ENCODE results near the gene LANCL1.

LANCL1 gene

GRCh38 chr2:210476194-210477128 is at the start of gene LANCL1:
TSS of gene LANCL1 (minus strand) at chr2:210476759. CDS start at chr2:210476396, 363 bp downstream.
- DNase-seq: peak; percentile 84

DNA sequence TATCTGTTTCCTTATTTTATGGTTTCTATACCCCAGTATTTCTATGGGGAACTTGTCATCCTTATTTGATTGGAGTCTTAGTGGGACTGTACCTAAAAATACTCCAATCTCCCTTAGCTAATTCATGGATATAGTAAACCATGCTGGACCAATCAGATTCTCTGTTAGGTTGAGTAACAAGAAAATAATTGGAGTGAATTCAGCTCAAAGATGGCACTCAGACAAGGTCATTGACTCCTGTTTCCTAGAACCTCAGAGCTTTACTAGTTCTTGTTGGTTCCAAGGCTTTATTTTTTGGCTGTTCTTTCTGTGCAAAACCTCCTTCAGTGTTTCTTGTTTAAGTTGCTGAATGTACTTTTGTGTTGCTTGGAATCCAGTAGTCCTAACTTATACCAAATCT is 48.0 kb upstream of the LANCL1 start:
- no peak for DNase-seq

- DNase-seq: no peak
Observed at GRCh38 chr2:210523650-210524289, 47.2 kb upstream of the LANCL1 start.

DNA sequence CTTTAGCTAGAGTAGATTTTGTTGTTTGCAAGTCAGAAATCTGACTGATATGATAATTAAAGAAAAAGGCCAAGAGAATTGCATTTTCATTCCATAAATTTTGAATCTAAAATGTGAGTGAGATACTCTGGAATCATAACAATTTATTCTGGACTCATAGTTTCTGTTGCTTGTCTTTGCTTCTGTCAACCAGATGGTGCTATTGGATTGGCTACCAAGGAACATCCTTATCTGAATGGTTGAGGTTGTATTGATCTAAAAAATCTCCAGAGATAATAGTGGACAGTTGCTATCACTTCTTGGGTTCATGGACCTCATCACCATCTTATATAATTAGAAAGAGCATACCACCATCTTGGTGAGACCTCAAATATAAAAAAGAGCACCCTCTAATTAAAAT is 45.8 kb upstream of the LANCL1 start:
- no peak for DNase-seq

DNA sequence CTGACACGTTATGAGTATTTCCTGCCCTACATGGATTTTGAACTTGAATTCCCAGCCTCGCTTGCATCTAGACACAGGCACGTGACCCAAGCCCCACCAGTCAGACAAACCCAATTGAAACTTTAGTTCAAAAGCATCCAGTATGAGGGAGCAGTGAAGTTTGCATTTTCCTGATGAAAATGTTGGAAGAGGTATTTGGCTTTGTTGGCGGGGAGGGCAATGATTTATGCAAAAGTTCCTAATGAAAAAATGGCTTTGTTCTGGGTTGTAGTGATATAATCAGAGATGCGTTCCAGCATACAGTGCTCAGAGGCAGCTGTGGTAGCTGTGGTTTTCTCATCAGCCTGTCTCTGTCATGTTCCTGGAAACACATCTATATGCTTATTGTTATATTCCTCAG is 43.0 kb upstream of the LANCL1 start:
- DNase-seq: no peak

GRCh38 chr2:210517264-210517663 is 40.7 kb upstream of the LANCL1 start:
- DNase-seq: no peak

DNA sequence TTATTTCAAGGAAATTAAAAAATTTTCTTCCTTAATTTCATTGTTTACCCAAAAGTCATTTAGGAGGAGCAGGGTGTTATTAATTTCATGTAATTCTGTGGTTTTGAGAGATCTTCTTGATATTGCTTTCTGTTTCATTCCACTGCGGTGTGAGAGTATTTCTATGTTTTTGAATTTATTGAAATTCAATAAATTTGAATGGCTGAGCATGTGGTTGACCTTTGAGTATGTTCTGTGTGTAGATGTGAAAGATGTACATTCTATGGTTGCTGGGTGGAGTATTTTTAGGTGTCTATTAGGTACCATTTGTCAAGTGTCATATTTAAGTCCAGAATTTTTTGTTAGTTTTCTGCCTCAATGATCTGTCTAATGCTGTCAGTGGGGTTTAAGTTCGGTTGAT is 39.4 kb upstream of the LANCL1 start:
- DNase-seq: no peak

DNA sequence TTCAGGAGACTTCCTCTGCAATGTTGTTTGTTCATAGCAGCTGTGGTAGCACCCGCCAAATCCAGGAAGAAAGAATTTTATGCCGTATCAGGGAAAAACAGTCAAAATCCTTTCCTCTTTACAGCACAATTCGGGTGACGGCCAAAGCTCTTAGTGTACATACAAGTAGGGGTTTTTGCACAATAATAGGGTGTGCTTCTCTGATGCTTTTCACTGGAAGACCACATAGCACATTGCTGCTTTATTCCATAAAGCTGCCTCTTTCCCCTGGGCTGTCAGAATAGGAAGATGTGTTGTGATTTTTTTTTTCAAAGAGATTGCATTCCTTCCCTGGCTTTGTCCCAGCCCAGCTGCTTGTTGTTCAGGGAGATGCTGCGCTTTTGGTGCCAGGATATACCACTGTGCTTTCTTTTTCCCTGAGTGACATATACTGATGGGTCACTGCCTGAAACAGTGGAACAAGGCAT is 27.2 kb upstream of the LANCL1 start:
- no peak for DNase-seq

GRCh38 chr2:210503001-210503623 is 26.6 kb upstream of the LANCL1 start:
- peak; percentile 39 for DNase-seq

- DNase-seq: no peak
Observed at GRCh38 chr2:210496512-210496911, 20.0 kb upstream of the LANCL1 start.

DNA sequence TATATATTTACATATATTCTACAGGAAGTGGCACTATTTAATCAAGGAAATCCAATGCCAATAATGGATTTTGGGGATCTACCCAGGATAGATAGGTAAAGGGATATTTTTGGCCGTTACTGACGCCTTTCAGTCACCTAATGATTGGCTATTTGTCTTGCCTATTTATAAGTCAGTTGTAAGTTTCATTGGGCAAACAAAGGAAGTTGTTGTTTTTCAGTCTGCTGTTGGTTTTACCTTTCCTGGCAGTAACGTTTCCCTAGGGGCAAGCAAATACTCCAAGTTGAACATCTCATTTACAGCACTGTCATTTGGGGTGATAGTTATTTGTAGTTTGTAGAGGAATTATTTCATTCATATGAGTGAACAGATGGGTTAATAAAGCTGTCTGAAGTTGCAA is 17.0 kb upstream of the LANCL1 start:
- DNase-seq: no peak

DNA sequence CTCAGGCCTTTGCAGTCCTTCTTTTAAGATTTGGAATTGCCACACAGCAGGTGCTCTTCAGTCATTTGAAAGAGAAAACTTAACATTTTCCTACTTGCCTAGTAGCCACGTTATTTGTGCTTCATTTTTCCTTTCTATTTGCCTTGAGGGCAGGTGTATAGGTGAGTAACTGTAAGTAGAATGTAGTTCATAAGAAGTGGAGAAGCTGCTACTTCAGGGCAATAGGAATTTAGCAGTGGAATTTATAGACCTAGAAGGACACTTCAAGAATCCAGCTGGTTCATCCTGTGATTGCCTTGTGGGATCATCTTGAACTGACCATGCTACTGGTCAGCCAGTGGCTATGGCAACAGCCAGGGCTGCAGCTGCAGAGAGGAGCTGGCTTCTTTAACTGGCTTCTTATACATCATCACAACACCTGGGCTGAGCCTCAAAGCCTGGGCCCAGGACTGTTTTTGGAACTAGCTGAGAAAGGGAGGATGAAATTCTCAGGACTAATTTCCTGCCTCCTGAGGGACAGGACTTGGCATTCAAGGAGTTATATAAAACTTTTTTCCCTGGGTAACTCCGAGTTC is 5.1 kb upstream of the LANCL1 start:
- no peak for DNase-seq

DNA sequence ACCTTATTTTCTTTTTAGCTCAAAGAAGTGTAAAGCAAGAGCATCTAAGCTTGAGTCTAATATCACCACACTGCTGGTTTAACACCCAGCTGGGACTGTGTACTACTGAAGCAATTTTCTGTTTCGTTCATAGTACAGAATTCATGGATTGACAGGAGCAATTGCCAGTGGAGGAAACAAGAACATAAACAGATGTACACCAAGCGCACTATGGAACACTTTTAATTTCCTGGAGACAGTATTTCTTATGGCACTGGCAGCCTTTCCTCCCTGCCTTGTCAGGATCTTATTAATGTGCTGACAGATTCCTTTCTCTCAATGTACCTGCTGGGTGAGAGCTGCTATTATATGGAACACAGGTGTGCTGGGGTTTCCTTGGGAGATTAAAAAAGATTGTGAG is 4.2 kb upstream of the LANCL1 start:
- DNase-seq: no peak

GRCh38 chr2:210480079-210480478 is 3.5 kb upstream of the LANCL1 start:
- DNase-seq: peak; percentile 11

- no peak for DNase-seq
Observed at GRCh38 chr2:210478661-210479060, 2.1 kb upstream of the LANCL1 start.

DNA sequence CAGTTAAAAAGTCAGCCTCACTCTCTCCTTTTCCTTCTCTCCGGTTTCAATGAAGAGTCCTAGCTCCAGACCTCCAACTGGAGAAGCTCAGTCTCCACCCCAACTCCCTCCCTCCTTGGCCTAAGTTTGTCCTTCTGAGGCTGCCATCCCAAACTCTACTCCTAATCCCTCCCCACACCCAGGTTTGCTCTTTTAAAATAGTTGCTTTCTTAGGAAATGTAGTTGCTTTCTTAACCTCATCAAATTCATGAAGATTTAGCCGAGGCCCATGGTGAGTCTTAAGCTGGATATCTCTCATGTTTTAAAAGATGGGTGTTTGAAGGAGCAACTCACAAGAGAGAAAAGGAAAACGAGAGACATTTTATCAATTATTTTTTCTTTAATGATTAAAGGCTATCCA is 937 bp upstream of the LANCL1 start:
- peak; percentile 2 for DNase-seq

DNA sequence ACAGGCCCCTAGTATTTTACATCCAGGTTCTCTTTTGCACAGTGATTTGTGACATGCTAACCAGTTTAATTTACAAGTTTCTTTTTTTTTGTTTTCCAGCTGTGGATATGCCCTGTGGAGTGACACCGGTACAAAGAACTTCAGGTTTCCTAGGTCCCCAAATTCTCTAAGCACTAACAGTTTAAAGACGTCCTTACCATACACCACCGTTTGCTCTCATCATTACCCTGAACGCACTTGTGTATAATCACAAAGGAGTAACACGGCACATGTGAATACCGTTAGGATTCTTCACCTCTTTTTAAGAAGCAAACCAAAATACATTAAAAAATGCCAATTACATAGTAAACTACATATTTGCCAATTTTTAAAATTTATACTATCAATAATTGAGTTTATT is 853 bp downstream of the LANCL1 start:
- no peak for DNase-seq

DNA sequence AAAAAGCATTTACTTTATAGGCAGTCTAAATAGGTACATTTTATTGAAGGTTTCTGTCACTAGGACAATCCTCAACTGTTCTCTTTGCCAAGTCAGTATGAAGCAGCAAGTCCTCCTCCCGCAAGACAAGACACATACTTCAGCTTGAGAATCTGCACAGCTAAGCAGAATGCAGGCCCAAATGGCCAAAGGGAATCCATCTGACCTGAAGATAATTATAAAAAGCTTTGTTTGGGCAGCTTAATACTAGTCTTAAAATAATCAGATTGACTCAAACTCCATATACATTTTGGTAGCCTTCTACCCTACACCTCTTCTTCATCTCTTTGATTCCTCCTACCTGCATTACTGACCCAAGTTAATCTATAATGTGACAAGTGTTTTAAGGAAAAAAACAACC is 1.8 kb downstream of the LANCL1 start:
- DNase-seq: no peak

GRCh38 chr2:210461401-210461800 is 15.2 kb downstream of the LANCL1 start:
- no peak for DNase-seq

- no peak for DNase-seq
Observed at GRCh38 chr2:210460322-210461227, 16.0 kb downstream of the LANCL1 start.

DNA sequence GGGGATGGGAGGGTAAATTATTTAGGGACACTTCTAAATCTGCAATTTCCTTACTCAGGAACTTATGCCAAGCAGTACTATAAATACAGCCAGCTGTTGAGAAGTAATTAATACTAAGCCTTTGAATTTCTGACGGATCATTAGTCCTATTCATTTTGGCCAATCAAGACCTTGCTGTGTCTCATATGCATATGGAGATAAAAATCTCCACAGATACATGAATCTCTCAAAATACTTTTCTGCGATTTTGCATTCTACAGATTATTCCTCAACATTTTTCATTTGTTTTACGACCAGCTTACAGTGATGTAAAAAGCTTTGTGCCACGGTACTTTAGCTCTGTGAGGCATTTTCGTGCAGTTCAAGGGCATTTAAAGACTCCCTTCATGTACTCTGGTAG is 16.7 kb downstream of the LANCL1 start:
- DNase-seq: no peak

GRCh38 chr2:210459407-210459806 is 17.2 kb downstream of the LANCL1 start:
- no peak for DNase-seq
